ENCODE data around the gene KDM7A.
A peak's percentile ranks its signal among the peaks of the same experiment; 100 is the strongest.

KDM7A gene

DNA sequence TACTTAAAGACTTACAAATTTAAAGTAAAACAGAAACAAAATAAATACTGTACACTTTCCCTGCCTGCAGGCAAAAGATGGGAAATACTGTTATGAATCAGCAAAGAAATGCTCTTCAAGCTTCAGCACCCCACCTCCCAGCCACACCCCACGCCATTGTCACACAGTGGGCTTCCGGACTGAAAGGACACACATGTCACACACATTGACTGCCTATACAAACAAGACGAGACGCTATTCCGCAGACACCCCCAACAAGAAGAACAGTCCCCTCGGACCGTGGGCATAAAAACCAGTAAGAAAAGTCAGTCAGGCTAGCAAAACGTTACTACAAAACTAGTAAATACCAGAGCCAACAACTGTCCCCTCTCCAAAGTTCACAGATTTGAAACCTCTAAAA, 91.8 kb downstream of the KDM7A start:
- DNase-seq (ENCODE audit: low spot score) = peak; percentile 51

DNA sequence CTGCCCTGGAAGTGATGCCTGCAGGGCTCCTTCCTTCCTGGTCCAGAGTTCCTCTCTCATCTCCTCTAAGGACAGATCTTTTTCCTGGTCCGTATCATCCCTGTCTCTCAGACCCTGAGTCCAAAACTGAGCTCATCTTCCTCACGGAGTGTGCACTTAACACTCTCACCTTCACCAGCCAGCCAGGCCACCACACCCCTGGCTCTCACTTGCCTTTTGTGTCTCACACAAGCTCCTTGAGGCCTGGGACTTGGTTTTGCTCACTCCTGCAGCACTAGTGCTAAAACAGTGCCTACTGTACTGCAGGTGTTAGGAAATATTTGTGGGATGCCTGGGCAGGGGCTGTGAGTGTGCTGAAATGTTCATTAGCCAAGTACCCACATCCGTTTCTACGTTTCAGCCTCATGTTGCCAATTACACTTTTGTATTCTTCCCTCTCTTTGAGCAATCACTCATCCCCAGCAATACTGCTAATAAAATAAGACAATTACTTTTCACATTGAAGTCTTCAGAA, 92.6 kb downstream of the KDM7A start:
- no peak for DNase-seq (ENCODE audit: low spot score)

GRCh38 chr7:140082770-140083169, 94.0 kb downstream of the KDM7A start:
- no peak for DNase-seq (ENCODE audit: low spot score)

DNA sequence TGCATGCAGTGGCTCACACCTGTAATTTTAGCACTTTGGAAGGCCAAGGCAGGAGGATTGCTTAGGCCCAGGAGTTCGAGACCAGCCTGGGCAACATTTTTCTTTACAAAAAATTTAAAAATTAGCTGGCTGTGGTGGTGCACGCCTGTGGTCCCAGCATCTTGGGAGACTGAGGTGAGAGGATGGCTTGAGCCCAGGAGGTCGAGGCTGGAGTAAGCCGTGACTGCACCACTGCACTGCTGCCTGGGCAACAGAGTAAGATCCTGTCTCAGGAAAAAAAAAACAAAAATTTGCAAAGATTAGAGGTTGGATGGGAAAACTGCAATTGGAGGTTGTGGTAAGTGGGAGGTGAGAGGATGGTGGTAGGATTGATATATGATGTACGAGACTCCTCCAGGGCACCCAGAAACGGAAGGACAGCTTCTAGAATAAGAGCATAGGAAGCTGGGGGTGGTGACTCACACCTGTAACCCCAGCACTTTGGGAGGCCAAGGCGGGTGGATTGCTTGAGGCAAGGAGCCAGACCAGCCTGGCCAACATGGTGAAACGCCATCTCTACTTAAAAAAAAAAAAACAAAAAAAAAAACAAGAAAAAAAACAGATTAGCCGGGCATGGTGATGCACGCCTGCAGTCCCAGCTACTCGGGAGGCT, 94.9 kb downstream of the KDM7A start:
- no peak for DNase-seq (ENCODE audit: low spot score)

DNA sequence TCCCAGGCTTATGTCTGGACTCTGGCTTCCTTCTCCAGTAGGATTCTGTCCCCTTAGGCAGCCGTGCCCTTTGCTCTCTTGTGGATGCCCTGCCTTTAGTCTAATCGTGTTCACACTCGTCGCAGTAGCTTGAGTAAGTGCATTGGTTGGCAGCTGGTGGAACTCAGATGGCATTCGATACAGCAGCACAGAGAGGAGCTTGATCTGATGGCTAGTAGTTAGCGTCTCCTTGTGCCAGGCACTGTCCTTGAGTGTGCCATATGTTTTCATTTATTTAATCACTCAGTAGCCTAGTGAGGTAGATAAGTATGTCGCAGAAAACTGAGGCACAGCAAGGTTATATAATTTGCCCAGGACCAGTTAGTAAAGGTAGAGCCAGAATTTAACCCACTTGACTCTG, 95.9 kb downstream of the KDM7A start:
- DNase-seq (ENCODE audit: low spot score) = no peak

- no peak for DNase-seq (ENCODE audit: low spot score)
Measured at GRCh38 chr7:140079121-140079536, 97.7 kb downstream of the KDM7A start.

- no peak for DNase-seq (ENCODE audit: low spot score)
Measured at GRCh38 chr7:140078392-140078791, 98.4 kb downstream of the KDM7A start.

GRCh38 chr7:140074780-140075179, 102.0 kb downstream of the KDM7A start:
- DNase-seq (ENCODE audit: low spot score) = no peak

- DNase-seq (ENCODE audit: low spot score) = no peak
Measured at GRCh38 chr7:140070546-140070945, 106.2 kb downstream of the KDM7A start.

GRCh38 chr7:140069298-140069949, 107.4 kb downstream of the KDM7A start:
- DNase-seq (ENCODE audit: low spot score) = no peak

DNA sequence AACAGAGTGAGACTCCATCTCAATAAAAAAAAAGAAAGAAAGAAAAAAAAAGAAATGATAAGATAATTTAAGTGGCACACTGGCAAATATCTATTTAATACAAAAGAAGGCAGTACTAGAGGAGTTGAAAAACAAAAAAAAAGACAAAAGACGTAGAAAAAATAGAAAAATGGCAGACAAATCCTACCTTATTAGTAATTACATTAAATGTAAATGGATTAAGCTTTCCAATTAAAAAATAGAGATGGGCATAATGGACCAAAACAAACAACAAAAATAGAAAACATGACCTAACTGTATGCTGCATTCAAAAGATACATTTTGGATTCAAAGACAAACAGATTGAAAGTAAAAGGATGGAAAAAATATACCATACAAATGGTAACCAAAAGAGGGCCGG, 108.8 kb downstream of the KDM7A start:
- DNase-seq (ENCODE audit: low spot score) = no peak

GRCh38 chr7:140067052-140067451, 109.7 kb downstream of the KDM7A start:
- DNase-seq (ENCODE audit: low spot score) = no peak

DNA sequence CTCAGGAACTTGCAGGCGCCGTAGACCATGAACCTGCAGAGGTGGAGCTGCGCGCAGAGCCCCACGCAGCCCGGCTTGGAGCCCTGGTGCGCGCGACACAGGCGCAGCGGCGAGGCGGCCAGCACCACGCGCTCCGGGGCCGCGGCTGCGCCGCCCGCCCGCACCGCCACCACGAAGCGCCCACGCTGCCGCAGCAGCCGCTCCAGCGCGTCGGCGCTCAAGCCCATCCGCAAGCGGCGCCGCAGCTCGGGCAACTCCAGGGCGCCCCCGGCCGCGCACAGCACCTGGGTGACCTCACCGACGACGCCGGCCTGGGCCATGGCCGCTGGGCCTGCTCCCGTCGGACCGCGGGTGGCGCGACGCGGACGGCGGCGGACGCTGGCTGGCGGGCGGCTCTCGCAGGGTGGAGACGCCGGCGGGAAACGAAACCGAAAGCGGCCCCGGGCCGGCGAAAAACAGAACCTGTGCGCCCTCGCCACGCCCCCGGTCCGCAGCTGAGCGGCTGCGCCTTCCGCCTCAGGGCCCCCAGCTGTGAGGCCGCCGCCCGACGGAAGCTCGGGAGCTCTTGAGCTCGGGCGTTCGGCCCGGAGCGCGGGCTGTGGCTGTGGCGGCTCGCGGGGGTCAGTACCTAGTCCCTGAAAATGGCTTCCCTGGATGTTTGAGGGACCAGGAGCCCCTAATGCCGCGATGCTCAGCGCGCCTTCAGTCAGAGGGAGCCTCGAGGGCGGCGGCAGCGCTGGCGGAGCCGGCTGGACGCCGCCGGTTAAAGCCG, 114.1 kb downstream of the KDM7A start, which contains the start of gene PARP12:
Gene PARP12 (minus strand): TSS at position 424 of the 772 bp plus-strand sequence. CDS start 104 bp downstream, at position 320.
- peak; percentile 91 for DNase-seq (ENCODE audit: low spot score)

DNA sequence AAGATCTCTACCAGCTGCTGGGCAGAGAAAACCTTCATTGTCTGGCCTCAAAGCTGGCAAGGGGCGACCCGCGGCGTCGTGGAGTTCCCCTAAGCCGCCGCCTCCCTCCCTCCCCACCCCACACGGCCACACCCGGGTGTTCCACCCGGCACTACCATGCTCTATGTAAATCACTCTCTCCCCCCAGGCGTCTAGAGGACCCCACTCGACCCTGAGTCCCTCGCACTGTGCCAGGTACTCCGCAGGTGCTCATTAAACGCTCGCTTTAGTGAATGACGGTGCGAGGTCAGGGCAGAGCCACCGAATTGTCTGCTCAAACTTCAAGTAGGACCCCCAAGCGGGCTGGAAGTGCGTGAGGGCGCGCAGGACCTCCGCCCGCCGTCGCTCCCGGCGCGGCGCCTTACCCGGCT, 114.7 kb downstream of the KDM7A start:
- DNase-seq (ENCODE audit: low spot score) = peak; percentile 12

GRCh38 chr7:140061607-140061930, 115.2 kb downstream of the KDM7A start:
- no peak for DNase-seq (ENCODE audit: low spot score)

DNA sequence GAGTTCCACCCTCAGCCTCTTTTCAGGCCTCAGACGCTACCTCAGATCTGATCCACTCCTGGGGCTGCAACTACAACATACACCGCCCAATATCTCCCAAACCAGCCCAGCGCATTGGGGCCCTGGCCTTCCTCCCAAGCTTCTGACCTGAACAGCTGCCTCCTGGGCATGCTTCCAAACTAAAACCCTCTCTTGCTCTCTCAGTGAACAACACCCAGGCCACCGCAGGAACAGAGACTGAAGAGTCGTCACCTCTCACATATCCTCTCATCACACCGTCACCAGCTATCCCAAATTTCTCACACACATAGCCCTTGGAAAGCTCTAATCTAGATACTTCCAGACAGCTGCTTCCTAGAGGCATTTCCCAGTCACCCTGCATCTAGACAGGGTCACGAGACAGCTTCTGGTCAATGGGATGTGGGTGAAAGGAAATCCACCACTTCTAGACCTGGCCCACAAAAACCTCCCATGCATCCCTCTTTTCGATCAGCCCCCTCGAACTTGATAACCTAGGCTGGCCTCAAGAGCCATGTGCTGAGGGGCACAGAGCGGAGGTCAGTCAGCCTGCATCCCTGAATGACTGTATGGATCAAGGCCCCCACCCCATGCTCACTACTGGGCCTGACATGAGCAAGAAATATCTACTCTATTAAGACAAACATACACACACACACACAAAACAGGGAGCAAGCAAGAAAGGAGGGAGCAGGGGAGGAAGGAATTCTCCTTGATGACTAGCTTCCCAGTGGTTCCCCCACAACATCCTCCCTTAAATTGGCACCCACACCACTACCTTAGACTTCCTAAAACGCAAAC, 115.8 kb downstream of the KDM7A start:
- no peak for DNase-seq (ENCODE audit: low spot score)

DNA sequence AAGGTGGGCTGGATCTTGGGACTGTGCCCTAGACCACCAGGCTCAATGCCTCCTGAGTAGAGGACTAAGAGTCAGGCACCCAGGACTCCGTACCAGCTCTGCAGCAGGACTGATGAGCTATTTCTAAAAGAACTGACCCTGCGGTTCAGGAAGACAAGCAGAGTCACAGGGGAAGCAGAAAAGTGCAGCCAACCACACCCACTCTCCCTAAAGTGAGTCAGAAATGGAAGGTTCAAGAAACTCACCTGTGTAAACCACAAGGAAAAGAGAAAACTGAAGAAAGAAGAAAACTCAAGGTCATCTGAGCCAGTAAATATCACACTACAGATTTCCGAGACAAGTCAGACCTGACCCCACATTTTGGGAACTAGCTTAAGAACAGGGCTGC, 116.5 kb downstream of the KDM7A start:
- peak; percentile 22 for DNase-seq (ENCODE audit: low spot score)

DNA sequence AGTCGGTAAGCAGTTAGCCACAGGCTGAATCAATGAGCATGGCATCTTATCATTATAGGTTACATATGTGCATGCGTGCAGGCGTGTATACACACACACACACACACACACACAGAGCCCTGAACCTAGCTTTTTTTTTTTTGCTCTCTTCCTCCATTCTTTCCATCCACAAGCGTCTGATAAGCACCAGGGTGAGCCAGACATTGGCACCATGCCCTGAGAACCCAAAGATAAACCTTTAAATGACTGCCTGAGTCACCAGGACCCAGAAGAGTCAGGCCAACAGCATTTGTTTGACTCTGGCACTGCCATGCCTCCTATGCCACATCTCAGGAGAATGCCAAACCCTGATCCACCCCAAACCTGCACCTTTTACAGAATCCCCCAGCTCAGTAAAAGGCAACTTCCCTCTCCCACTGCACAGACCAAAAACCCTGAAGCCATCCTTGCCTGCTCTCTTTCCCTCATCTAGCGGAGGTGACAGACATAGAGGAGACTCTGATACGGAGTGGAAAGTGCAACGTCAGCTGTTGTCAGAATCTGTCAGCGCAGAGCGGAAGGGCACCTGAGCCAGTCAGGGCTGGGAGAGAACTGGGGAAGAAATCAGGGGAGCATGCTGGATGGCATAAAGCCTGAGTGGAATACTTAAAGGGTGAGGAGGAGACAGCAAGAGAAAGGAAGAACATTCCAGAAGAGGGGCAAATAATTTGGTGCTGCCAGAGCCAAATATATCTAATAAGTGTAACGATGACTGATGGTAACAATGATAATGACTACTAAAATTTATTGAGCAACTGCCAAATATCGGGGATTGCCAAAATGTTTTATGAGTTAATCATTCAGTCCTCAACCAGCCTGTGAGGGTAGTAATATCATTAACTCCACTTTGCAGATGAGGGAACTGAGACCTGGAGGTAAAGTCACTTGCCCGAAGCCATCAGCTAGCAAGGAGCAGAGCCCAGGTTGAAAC, 117.2 kb downstream of the KDM7A start:
- no peak for DNase-seq (ENCODE audit: low spot score)

DNA sequence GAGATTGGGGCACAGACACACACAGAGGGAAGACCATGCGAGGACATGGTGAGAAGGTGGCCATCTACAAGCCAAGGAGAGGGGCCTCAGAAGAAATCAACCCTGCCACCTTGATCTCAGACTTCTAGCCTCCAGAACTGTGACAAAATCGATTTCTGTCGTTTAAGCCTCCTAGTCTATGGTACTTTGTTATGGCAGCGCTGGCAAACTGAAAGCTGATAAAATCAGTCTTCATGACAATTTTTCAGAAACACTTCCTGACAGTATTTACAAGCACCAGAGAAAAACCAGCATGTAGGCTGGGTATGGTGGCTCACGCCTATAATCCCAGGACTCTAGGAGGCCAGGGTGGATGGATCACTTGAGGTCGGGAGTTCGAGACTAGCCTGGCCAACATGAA, 118.3 kb downstream of the KDM7A start:
- DNase-seq (ENCODE audit: low spot score) = no peak

GRCh38 chr7:140057143-140057535, 119.6 kb downstream of the KDM7A start:
- DNase-seq (ENCODE audit: low spot score) = no peak

Measured in activated CD4-positive, alpha-beta T cell treated with anti-CD3 and anti-CD28 coated beads, Interleukin-2, Interleukin-4, amounts not matched to agents 100 ng/mL and 50 ng/mL, durations not matched to agents 16 hours and 8 hours (primary cell).